ENCODE data around the gene PCDHGA1.
"Not testable (repeated sequence)": the region's sequence is repeated elsewhere in the genome, so short reads cannot be mapped to it uniquely, and the experiment has no call there.

Gene PCDHGA1

DNA sequence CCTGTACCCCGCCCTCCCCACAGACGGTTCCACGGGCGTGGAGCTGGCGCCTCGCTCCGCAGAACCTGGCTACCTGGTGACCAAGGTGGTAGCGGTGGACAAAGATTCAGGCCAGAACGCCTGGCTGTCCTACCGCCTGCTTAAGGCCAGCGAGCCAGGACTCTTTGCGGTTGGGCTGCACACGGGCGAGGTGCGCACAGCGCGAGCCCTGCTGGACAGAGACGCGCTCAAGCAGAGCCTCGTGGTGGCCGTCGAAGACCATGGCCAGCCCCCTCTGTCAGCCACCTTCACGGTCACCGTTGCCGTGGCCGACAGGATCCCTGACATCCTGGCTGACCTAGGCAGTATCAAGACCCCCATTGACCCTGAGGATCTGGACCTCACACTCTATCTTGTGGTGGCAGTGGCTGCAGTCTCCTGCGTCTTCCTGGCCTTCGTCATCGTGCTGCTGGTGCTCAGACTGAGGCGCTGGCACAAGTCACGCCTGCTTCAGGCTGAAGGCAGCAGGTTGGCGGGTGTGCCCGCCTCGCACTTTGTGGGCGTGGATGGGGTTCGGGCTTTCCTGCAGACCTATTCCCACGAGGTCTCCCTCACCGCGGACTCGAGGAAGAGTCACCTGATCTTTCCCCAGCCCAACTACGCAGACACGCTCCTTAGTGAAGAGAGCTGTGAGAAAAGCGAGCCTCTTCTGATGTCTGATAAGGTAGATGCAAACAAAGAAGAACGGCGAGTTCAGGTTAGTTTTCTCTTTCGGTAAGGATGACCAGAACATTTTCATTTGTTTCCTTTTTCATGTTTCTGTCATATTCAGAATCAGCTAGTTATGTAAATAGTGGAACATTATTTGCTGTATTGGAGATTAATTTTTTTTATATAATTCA, 35.9 kb downstream of the PCDHGA1 start:
- H3K9me3 ChIP-seq (ENCODE audit: control insufficient read depth in 2 of 2, low read length in 2 of 2) = peaks cover 35 to 60% of the 10 kb centered on the region in 2 donors
- peak overlapping the region; percentile 22 to 46 for H3K4me3 ChIP-seq (ENCODE audit: low read length in 2 of 2)
- H3K27ac ChIP-seq (ENCODE audit: low read length) = no peak overlapping the region
- no peaks in the 10 kb centered on the region for H3K27me3 ChIP-seq (ENCODE audit: control insufficient read depth in 1 of 2, insufficient read depth in 2 of 2, low read length in 2 of 2)
- no peaks in the 10 kb centered on the region for H3K4me1 ChIP-seq (ENCODE audit: control insufficient read depth, insufficient read depth, low read length)
- no peak overlapping the region for H3K9ac ChIP-seq (ENCODE audit: low read length in 2 of 2)
- no peaks in the 10 kb centered on the region for H3K36me3 ChIP-seq (ENCODE audit: control insufficient read depth in 2 of 2, insufficient read depth in 2 of 2, low read length in 2 of 2)

- Histone ChIP-seq H3K9ac (ENCODE audit: low read length in 2 of 2) (no peak within 1 kb of the TSS), H3K27ac (ENCODE audit: low read length) (no peak within 1 kb of the TSS), H3K4me1 (ENCODE audit: control insufficient read depth, insufficient read depth, low read length) (peaks cover 4% of the 10 kb centered on the region), H3K36me3 (ENCODE audit: control insufficient read depth in 2 of 2, insufficient read depth in 2 of 2, low read length in 2 of 2) (peaks cover 0 to 2% of the 10 kb centered on the region in 2 donors), H3K9me3 (ENCODE audit: control insufficient read depth in 2 of 2, low read length in 2 of 2) (peaks cover 45 to 70% of the 10 kb centered on the region in 2 donors), H3K4me3 (ENCODE audit: low read length in 2 of 2) (peak within 1 kb of the TSS; percentile 47 to 57), H3K27me3 (ENCODE audit: control insufficient read depth in 1 of 2, insufficient read depth in 2 of 2, low read length in 2 of 2) (no peaks in the 10 kb centered on the region)
These were observed 39.9 kb downstream of the PCDHGA1 start, which contains the start of gene PCDHGB3 for GRCh38 chr5:141369994-141370848. PCDHGB3 (plus strand) TSS chr5:141370242; CDS start chr5:141370395, 153 bp downstream.

- Histone ChIP-seq H3K9ac (ENCODE audit: low read length in 2 of 2) (no peak overlapping the region), H3K27ac (ENCODE audit: low read length) (no peak overlapping the region), H3K27me3 (ENCODE audit: control insufficient read depth in 1 of 2, insufficient read depth in 2 of 2, low read length in 2 of 2) (no peaks in the 10 kb centered on the region), H3K4me1 (ENCODE audit: control insufficient read depth, insufficient read depth, low read length) (peaks cover 4% of the 10 kb centered on the region), H3K4me3 (ENCODE audit: low read length in 2 of 2) (peak overlapping the region; percentile 36 to 47), H3K9me3 (ENCODE audit: control insufficient read depth in 2 of 2, low read length in 2 of 2) (peaks cover 41 to 70% of the 10 kb centered on the region in 2 donors), H3K36me3 (ENCODE audit: control insufficient read depth in 2 of 2, insufficient read depth in 2 of 2, low read length in 2 of 2) (peaks cover 0 to 2% of the 10 kb centered on the region in 2 donors)
These were observed 41.5 kb downstream of the PCDHGA1 start for GRCh38 chr5:141371572-141372475.

DNA sequence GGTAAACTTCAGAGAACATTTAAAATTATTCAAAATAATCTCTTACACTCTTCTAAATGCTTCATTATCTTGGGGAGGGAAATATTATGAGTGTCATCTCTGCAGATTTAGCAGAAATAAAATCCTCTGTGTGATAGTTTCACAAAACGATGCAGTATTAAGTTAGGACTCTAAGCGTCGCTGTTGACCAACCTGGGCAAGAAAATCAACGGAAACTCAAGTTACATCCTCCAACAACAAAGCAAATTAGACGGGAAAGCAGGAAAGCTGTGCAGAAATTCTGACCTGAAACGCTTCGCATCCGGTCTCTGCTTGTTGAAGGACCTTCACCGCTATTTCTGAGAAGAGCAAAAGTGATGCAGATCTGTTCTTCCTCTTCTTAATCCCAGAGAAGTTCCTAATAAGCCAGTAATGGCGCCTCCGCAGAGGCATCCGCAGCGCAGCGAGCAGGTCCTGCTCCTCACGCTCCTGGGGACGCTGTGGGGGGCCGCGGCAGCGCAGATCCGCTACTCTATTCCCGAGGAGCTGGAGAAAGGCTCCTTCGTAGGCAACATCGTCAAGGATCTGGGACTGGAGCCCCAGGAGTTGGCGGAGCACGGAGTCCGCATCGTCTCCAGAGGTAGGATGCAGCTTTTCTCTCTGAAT, 43.5 kb downstream of the PCDHGA1 start, which contains the start of gene PCDHGA6:
TSS of gene PCDHGA6 (plus strand) at position 219 of the 645 bp plus-strand sequence. CDS start at position 412, 193 bp downstream.
- H3K9me3 ChIP-seq (ENCODE audit: control insufficient read depth in 2 of 2, low read length in 2 of 2) = peaks cover 40 to 77% of the 10 kb centered on the region in 2 donors
- peaks cover 0 to 2% of the 10 kb centered on the region in 2 donors for H3K36me3 ChIP-seq (ENCODE audit: control insufficient read depth in 2 of 2, insufficient read depth in 2 of 2, low read length in 2 of 2)
- no peak within 1 kb of the TSS for H3K27ac ChIP-seq (ENCODE audit: low read length)
- peak within 1 kb of the TSS; percentile 31 to 65 for H3K4me3 ChIP-seq (ENCODE audit: low read length in 2 of 2)
- peaks cover 4% of the 10 kb centered on the region for H3K4me1 ChIP-seq (ENCODE audit: control insufficient read depth, insufficient read depth, low read length)
- no peak within 1 kb of the TSS for H3K9ac ChIP-seq (ENCODE audit: low read length in 2 of 2)
- H3K27me3 ChIP-seq (ENCODE audit: control insufficient read depth in 1 of 2, insufficient read depth in 2 of 2, low read length in 2 of 2) = no peaks in the 10 kb centered on the region

- H3K9me3 ChIP-seq (ENCODE audit: control insufficient read depth in 2 of 2, low read length in 2 of 2) = peaks cover 38 to 76% of the 10 kb centered on the region in 2 donors
- H3K4me3 ChIP-seq (ENCODE audit: low read length in 2 of 2) = peak overlapping the region; percentile 31 to 65
These were observed 44.3 kb downstream of the PCDHGA1 start for GRCh38 chr5:141374627-141375026.

DNA sequence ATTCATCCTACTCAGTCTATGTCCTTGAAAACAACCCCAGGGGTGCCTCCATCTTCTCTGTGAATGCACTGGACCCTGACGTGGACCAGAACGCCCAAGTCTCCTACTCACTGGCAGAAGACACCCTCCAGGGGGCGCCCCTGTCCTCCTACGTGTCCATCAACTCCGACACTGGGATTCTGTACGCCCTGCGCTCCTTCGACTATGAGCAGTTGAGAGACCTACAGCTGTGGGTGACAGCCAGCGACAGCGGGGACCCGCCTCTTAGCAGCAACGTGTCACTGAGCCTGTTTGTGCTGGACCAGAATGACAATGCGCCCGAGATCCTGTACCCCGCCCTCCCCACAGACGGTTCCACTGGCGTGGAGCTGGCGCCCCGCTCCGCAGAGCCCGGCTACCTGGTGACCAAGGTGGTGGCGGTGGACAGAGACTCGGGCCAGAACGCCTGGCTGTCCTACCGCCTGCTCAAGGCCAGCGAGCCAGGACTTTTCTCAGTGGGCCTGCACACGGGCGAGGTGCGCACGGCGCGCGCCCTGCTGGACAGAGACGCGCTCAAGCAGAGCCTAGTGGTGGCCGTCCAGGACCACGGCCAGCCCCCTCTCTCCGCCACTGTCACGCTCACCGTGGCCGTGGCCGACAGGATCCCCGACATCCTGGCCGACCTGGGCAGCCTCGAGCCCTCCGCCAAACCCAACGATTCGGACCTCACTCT, 45.3 kb downstream of the PCDHGA1 start:
- not testable (repeated sequence) for H3K27ac ChIP-seq (ENCODE audit: low read length); H3K4me1 ChIP-seq (ENCODE audit: control insufficient read depth, insufficient read depth, low read length); H3K9ac ChIP-seq (ENCODE audit: low read length in 2 of 2); H3K36me3 ChIP-seq (ENCODE audit: control insufficient read depth in 2 of 2, insufficient read depth in 2 of 2, low read length in 2 of 2); H3K27me3 ChIP-seq (ENCODE audit: control insufficient read depth in 1 of 2, insufficient read depth in 2 of 2, low read length in 2 of 2)
- H3K4me3 ChIP-seq (ENCODE audit: low read length in 2 of 2) = peak overlapping the region in 1 of 2 donors; percentile 15
- peaks cover 36 to 73% of the 10 kb centered on the region in 2 donors for H3K9me3 ChIP-seq (ENCODE audit: control insufficient read depth in 2 of 2, low read length in 2 of 2)

More at GRCh38 chr5:141374627-141375026, 44.3 kb downstream of the PCDHGA1 start:
- H3K36me3 ChIP-seq (ENCODE audit: control insufficient read depth in 2 of 2, insufficient read depth in 2 of 2, low read length in 2 of 2) = peaks cover 0 to 2% of the 10 kb centered on the region in 2 donors
- H3K27ac ChIP-seq (ENCODE audit: low read length) = no peak overlapping the region
- no peak overlapping the region for H3K9ac ChIP-seq (ENCODE audit: low read length in 2 of 2)
- peaks cover 4% of the 10 kb centered on the region for H3K4me1 ChIP-seq (ENCODE audit: control insufficient read depth, insufficient read depth, low read length)
- no peaks in the 10 kb centered on the region for H3K27me3 ChIP-seq (ENCODE audit: control insufficient read depth in 1 of 2, insufficient read depth in 2 of 2, low read length in 2 of 2)

- Histone ChIP-seq H3K36me3 (ENCODE audit: control insufficient read depth in 2 of 2, insufficient read depth in 2 of 2, low read length in 2 of 2) (peaks cover 0 to 3% of the 10 kb centered on the region in 2 donors), H3K9me3 (ENCODE audit: control insufficient read depth in 2 of 2, low read length in 2 of 2) (peaks cover 34 to 60% of the 10 kb centered on the region in 2 donors), H3K27ac (ENCODE audit: low read length) (no peak within 1 kb of the TSS), H3K4me3 (ENCODE audit: low read length in 2 of 2) (peak within 1 kb of the TSS; percentile 56 to 58), H3K4me1 (ENCODE audit: control insufficient read depth, insufficient read depth, low read length) (no peaks in the 10 kb centered on the region), H3K9ac (ENCODE audit: low read length in 2 of 2) (no peak within 1 kb of the TSS), H3K27me3 (ENCODE audit: control insufficient read depth in 1 of 2, insufficient read depth in 2 of 2, low read length in 2 of 2) (no peaks in the 10 kb centered on the region)
These were observed 52.4 kb downstream of the PCDHGA1 start, which contains the start of gene PCDHGA7 for GRCh38 chr5:141382469-141383294. PCDHGA7 (plus strand) TSS chr5:141382742; CDS start chr5:141382900, 158 bp downstream.

DNA sequence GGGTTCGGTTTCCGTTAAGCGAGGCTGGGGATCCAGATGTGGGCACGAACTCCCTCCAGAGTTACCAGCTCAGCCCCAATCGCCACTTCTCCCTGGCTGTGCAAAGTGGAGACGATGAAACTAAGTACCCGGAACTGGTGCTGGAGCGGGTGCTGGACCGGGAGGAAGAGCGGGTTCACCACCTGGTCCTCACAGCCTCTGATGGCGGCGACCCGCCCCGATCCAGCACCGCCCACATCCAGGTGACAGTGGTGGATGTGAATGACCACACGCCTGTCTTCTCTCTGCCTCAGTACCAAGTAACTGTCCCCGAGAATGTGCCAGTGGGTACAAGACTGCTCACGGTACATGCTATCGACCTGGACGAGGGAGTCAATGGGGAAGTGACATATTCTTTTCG, 53.0 kb downstream of the PCDHGA1 start:
- Histone ChIP-seq H3K9ac (ENCODE audit: low read length in 2 of 2) (no peak overlapping the region), H3K9me3 (ENCODE audit: control insufficient read depth in 2 of 2, low read length in 2 of 2) (peaks cover 36 to 59% of the 10 kb centered on the region in 2 donors), H3K36me3 (ENCODE audit: control insufficient read depth in 2 of 2, insufficient read depth in 2 of 2, low read length in 2 of 2) (peaks cover 0 to 3% of the 10 kb centered on the region in 2 donors), H3K4me1 (ENCODE audit: control insufficient read depth, insufficient read depth, low read length) (no peaks in the 10 kb centered on the region), H3K27ac (ENCODE audit: low read length) (no peak overlapping the region), H3K27me3 (ENCODE audit: control insufficient read depth in 1 of 2, insufficient read depth in 2 of 2, low read length in 2 of 2) (no peaks in the 10 kb centered on the region), H3K4me3 (ENCODE audit: low read length in 2 of 2) (peak overlapping the region; percentile 56 to 58)
